Stimulated activated effector memory CD8-positive, alpha-beta T cell treated with anti-CD3 and anti-CD28 coated beads, Interleukin-12 subunit alpha, Interleukin-12 subunit beta, amount 100 ng/mL, for 72 hours (primary cell): ENCODE results near the gene BICD1.
"Not testable (repeated sequence)": the region's sequence is repeated elsewhere in the genome, so short reads cannot be mapped to it uniquely, and the experiment has no call there.

Experiments
- ATAC-seq: fragments of 150-1000 bp; cut with Tn5 transposase; 2 replicates; pipeline ENCODE4 v1.10.0; 2021
- DNase-seq, 2 donors: peaks; one replicate each; pipeline ENCODE4 v3.0.0; 2021 to 2022; ENCODE audit warnings: low spot score in 2 of 2
- H3K27ac Mint-ChIP-seq: one replicate; pipeline ENCODE4 v1.8.0; 2022; ENCODE audit warnings: mild to moderate bottlenecking, mixed read lengths
- H3K36me3 Mint-ChIP-seq: one replicate; pipeline ENCODE4 v1.8.0; 2022; ENCODE audit warnings: mild to moderate bottlenecking, mixed read lengths
- H3K4me1 Mint-ChIP-seq: one replicate; pipeline ENCODE4 v1.8.0; 2022; ENCODE audit warnings: mixed read lengths
- H3K4me3 Mint-ChIP-seq: one replicate; pipeline ENCODE4 v1.8.0; 2022; ENCODE audit warnings: mild to moderate bottlenecking, mixed read lengths
- H3K9me3 Mint-ChIP-seq: one replicate; pipeline ENCODE4 v1.8.0; 2022; ENCODE audit warnings: mixed read lengths

Gene BICD1

DNA sequence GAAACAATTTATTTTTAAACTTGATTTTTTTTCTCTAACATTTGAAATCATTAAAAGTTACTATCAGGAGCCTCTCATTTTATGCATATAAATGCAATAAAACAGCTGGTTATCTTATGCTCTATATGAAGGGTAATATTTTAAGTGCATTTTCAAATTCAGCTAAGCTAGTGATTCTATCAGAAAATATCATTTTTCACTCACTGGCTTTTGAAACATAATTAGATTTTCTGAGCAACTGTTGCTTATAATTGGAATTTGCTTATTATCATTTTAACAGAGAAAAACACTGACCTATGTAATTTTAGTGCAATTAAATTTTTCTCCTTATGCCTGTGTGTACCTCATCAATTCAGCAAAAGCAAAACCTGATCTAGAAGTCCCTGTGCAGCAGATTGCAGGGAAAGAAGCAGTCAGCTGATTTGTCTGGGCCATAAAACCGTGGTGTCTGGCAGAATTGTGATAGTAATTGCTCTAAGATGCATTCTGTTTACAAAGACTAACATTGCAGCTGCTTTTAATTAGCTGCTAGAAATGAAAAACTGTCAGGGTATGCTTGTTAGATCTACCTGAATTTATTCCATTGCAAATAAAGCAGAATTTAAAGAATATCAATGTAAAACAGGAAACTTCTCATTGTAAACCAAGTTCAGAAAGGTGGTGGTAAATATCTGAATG, 75.0 kb downstream of the BICD1 start:
- H3K4me3 Mint-ChIP-seq: no peak overlapping the region
- no peak for DNase-seq
- H3K36me3 Mint-ChIP-seq: no peaks in the 10 kb centered on the region
- H3K4me1 Mint-ChIP-seq: no peaks in the 10 kb centered on the region
- no peaks in the 10 kb centered on the region for H3K9me3 Mint-ChIP-seq
- H3K27ac Mint-ChIP-seq: no peak overlapping the region
- no peak for ATAC-seq

DNA sequence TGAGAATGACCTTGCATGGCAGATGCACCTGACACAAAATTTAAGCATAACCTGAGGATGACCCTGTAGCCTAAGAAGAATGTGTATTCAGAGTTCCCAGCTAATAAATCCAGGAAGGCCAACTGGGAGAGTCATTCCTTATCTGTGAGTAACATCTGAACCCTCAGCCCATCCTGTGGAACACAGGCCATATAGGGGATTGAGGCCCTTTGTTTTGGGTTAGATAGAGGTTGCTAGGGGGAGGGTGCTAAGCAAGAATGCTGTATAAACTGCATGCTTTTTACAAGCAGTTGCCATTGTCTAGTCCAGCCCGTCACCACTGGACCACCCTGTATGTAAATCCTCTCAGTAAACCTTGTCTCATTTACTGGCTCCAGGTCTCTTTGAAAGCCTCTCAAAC, 77.0 kb downstream of the BICD1 start:
- Mint-ChIP-seq H3K4me1 (no peaks in the 10 kb centered on the region), H3K9me3 (no peaks in the 10 kb centered on the region), H3K36me3 (no peaks in the 10 kb centered on the region), H3K4me3 (no peak overlapping the region), H3K27ac (no peak overlapping the region)
- no peak for DNase-seq
- ATAC-seq: no peak

DNA sequence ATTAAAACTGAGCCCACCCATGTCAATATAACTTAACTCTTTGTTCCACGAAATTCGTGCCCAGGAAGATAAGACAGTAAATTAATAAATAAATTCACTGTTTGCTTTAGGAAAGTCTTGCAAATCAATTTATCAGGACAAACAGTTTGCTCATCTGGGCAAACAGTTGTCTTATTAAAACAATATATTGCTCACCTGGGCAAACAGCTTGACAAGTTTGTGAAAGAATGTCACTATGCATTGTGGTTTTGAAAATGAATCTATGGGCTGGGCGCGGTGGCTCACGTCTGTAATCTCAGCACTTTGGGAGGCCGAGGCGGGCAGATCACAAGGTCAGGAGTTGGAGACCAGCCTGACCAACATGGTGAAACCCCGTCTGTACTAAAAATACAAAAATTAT, 80.5 kb downstream of the BICD1 start:
- not testable (repeated sequence) for H3K4me3 Mint-ChIP-seq, DNase-seq, H3K36me3 Mint-ChIP-seq, H3K9me3 Mint-ChIP-seq, ATAC-seq, H3K27ac Mint-ChIP-seq, H3K4me1 Mint-ChIP-seq

DNA sequence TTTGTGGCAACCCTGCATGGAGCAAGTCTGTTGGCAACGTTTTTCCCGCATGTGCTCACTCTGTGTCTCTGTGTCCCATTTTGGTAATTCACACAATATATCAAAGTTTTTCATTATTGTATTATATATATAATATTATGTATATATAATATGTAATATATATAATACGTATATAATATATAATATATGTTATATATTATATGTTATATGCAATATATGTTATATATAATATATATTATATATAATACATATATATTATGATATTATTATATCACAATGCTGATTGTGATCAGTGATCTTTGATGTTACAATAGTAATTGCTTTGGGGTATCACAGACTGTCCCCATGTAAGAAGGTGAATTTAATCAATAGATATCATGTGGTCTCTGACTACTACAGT, 84.8 kb downstream of the BICD1 start:
- H3K27ac Mint-ChIP-seq: no peak overlapping the region
- ATAC-seq (no peak), DNase-seq (no peak)
- no peaks in the 10 kb centered on the region for H3K36me3 Mint-ChIP-seq
- peaks cover 18% of the 10 kb centered on the region for H3K9me3 Mint-ChIP-seq
- no peaks in the 10 kb centered on the region for H3K4me1 Mint-ChIP-seq
- H3K4me3 Mint-ChIP-seq: no peak overlapping the region

DNA sequence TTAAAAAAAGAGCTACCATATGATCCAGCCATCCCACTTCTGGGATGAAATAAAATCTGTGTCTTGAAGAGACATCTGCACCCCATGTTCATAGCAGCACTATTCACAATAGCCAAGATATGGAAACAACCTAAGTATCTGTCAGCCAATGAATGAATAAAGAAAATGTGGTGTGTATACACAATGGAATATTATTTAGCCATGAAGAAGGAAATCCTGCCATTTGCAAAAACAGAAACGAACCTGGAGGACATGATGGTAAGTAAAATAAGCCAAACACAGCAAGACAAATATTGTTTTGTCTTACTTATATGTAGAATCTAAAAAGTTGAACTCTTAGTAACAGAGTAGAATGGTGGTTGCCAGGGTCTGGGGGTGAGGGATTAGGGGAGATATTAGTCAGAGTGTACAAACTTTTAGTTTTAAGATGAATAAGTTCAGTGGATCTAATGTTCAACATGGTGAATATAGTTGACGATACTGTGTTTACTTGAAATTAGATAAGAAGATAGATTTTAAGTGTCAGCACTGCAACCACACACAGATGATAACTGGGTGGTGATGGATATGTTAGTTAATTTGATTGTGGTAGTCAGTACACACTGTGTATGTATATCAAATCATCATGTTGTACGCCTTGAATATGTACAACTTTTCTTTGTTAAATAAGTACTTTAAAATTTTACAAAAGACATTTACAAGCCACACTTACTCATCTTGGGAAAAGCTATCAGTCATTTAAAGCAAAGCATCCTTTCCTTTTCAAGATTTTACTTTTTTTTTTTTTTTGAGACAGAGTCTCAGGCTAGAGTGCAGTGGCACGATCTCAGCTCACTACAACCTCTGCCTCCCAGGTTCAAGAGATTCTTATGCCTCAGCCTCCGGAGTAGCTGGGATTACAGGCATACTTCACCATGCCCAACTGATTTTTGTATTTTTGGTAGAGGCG, 89.9 kb downstream of the BICD1 start:
- peaks cover 8% of the 10 kb centered on the region for H3K4me1 Mint-ChIP-seq
- no peak overlapping the region for H3K4me3 Mint-ChIP-seq
- peak; percentile 85 for ATAC-seq

DNA sequence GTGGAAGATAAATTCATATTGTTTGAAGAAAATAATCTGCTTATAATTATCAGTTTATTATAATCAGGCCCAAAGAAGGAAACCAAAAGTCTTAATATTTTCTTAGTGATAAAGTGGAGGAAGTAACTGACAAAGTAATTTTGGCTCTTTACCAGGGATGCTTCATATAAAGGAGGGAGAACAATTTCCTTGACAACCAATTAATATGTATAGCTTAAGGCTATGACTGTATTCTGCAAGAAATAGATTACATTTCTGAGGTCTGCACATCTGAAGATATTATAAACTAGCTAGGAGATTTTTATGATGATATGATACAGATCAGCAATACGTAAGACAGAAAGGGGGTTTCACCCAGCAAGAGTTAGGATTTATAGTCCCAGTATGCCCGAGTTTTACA, 90.8 kb downstream of the BICD1 start:
- Mint-ChIP-seq H3K27ac (no peak overlapping the region), H3K4me1 (peaks cover 8% of the 10 kb centered on the region), H3K4me3 (no peak overlapping the region), H3K36me3 (no peaks in the 10 kb centered on the region), H3K9me3 (peaks cover 14% of the 10 kb centered on the region)
- DNase-seq: no peak
- no peak for ATAC-seq

More for the DNA sequence above, 89.9 kb downstream of the BICD1 start:
- peaks cover 14% of the 10 kb centered on the region for H3K9me3 Mint-ChIP-seq
- H3K27ac Mint-ChIP-seq: no peak overlapping the region
- H3K36me3 Mint-ChIP-seq: no peaks in the 10 kb centered on the region
- DNase-seq: no peak

DNA sequence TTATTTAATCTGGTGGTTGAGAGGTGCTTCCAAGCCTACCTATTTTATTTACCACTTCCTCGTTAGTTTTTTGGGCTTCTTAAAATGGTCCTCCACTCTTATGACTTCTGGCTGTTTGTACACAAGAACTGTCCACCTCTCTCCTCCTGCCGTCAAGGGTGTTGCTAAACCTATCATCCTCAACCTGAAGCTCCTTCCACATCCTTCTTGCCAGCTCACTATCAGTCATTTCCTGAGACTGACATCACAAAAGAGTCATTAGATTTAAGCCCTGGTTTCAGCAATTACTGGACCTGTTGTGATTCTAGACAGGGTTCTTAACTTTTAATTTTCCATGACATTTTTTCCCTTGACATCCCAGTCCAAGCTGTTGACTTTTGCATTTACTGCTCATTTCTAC, 91.9 kb downstream of the BICD1 start:
- peaks cover 13% of the 10 kb centered on the region for H3K9me3 Mint-ChIP-seq
- H3K36me3 Mint-ChIP-seq: no peaks in the 10 kb centered on the region
- no peak overlapping the region for H3K27ac Mint-ChIP-seq
- ATAC-seq (peak; percentile 91), DNase-seq (no peak)
- H3K4me3 Mint-ChIP-seq: no peak overlapping the region
- H3K4me1 Mint-ChIP-seq: peaks cover 8% of the 10 kb centered on the region

DNA sequence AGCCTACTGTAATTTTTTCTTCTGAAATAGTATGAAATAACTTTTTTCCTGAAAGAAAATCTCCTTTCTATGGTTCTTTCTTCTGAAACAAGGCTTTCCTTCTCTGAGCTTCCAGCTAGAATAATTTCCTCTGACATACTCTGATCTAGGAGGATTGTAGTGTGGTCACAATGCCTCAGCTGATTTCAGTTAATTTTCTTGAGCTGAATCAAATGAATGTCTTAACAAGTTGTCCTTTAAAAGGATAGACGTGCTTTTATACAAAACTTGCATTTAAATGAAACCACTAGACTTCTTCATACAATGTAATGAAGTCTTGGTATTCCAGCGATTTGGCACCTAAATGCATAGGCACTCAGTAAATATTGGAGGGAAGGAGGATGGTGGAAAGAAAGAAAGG, 94.4 kb downstream of the BICD1 start:
- ATAC-seq (no peak), DNase-seq (no peak)
- H3K27ac Mint-ChIP-seq: no peak overlapping the region
- peaks cover 2% of the 10 kb centered on the region for H3K9me3 Mint-ChIP-seq
- no peak overlapping the region for H3K4me3 Mint-ChIP-seq
- H3K4me1 Mint-ChIP-seq: peaks cover 8% of the 10 kb centered on the region
- no peaks in the 10 kb centered on the region for H3K36me3 Mint-ChIP-seq

DNA sequence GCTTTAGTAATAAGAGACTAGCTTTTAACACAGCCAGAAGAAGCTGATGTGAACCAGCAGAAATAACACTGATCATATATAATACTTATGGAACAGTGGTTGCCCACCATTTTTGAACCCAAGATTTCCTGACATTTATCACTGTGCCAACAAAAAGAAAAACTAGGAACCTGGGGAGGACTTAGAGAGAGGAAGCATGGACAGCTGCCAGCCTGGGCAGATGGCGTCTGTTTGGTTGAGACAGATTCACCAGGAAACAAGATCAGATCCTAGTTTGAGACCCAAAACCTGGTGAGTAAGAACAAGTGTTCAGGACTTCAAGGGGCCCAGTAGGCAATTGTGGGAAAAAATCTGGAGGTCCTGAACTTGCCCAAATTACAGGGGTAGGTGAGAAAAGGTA, 95.3 kb downstream of the BICD1 start:
- Mint-ChIP-seq H3K4me1 (peaks cover 8% of the 10 kb centered on the region), H3K27ac (no peak overlapping the region), H3K9me3 (no peaks in the 10 kb centered on the region), H3K4me3 (no peak overlapping the region), H3K36me3 (no peaks in the 10 kb centered on the region)
- ATAC-seq (no peak), DNase-seq (no peak)

DNA sequence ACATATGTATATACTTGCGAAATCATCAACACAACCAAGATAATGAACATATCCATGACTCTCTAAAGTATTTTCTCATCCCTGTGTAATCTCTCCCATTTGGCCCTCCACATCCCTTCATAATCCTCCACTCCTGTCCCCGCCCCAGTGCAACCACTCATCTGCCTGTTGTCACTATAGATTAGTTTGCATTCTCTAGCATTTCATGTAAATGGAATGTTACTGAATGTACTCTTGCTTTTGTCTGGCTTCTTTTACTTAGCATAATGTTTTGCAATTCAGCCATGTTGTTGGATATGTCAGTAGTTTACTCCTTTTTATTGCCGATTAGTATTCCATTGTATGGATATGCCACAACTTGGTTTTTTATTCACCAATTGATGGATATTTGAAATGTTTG, 99.1 kb downstream of the BICD1 start:
- H3K9me3 Mint-ChIP-seq: no peaks in the 10 kb centered on the region
- no peak overlapping the region for H3K4me3 Mint-ChIP-seq
- no peaks in the 10 kb centered on the region for H3K36me3 Mint-ChIP-seq
- H3K4me1 Mint-ChIP-seq: no peaks in the 10 kb centered on the region
- DNase-seq (no peak), ATAC-seq (no peak)
- H3K27ac Mint-ChIP-seq: no peak overlapping the region

DNA sequence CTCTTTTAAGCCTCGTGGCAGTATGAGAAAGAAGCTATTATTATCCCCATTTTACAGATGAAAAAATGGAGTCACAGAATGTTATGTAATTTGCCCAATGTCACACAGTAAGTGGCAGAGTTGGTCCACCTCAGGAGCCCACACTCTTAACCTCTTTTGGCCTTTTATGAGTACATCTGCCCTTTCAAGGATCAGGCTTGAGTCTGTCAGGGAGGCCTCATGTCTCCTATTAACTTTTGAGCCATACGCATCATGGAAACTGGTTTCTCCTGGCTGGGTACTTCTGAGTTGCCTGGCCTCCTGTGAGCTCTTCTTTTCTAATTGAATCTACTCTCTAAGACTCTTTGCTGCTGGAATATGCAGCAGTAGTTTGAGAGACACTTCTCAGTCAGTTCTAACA, 101.7 kb downstream of the BICD1 start:
- H3K4me1 Mint-ChIP-seq: no peaks in the 10 kb centered on the region
- ATAC-seq: no peak
- no peak overlapping the region for H3K4me3 Mint-ChIP-seq
- H3K27ac Mint-ChIP-seq: no peak overlapping the region
- no peaks in the 10 kb centered on the region for H3K9me3 Mint-ChIP-seq
- no peaks in the 10 kb centered on the region for H3K36me3 Mint-ChIP-seq
- DNase-seq: no peak

DNA sequence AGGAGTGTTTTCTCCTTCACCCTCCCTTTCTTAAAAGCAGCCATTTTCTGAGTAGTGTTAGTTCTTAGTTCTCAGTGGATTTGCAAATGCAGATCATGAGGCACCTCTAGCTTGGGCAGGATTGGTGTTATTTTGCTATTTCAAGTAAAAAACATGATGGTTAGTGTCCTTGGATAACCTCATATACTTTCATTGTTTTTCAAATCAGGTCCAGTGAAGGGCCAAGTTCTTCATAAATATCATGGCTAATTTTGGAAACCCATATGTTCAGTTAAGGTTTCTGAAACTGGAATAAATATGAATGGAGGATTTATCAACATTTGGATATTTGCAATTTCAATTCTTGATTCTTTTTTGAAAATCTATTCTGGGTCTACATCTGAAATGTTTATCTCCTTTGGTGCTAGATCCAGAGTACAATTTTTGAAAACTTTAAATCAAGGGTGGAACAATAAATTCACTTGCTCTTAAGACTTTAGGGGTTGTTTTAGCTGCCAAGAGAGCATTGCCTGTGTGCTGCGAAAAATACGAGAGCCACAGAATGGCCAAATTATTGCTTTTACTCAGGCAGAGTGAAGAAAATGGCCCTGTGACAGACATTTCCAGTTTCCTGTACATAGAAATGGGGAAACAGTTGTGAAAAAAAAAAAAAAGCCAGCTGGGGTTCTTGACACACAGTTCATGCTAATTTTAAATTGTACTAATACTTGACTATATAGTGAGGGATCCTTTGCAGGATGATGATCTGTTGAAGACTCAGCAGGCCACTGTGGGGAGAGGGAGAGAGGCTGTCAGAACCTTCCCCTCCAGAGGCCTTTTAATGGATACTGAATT, 104.6 kb downstream of the BICD1 start:
- Mint-ChIP-seq H3K4me3 (no peak overlapping the region), H3K4me1 (no peaks in the 10 kb centered on the region), H3K36me3 (peaks cover 5% of the 10 kb centered on the region), H3K9me3 (no peaks in the 10 kb centered on the region), H3K27ac (no peak overlapping the region)
- ATAC-seq: no peak
- DNase-seq: no peak

DNA sequence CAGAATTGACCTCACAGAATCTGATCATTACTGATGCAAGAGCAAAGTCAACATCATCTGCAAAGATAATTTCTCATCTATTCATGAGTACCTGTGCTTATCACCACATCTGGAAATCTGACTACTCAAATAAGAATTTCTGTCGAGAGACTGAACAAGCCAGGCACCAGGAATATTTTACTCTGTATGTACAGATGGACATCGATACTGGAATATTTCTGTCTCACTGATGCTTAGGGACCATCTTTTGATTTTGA, 105.2 kb downstream of the BICD1 start:
- H3K9me3 Mint-ChIP-seq: no peaks in the 10 kb centered on the region
- no peaks in the 10 kb centered on the region for H3K4me1 Mint-ChIP-seq
- ATAC-seq: no peak
- H3K36me3 Mint-ChIP-seq: peaks cover 5% of the 10 kb centered on the region
- DNase-seq: no peak
- no peak overlapping the region for H3K4me3 Mint-ChIP-seq
- no peak overlapping the region for H3K27ac Mint-ChIP-seq

DNA sequence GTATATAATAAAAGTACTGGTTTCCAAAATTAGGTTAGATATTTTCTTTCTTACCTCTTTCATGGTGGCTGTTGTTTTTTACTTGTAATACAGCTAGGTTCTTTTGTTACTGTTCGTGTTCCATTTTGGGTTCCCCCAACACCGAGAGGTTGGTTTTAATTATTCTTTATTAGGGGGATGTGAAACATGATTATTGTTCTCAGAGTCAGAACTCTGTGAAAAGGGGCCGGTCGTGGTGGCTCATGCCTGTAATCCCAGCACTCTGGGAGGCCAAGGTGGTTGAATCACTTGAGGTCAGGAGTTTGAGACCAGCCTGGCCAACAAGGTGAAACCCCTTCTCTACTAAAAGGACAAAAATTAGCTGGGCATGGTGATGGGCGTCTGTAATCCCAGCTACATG, 108.1 kb downstream of the BICD1 start:
- ATAC-seq (no peak), DNase-seq (no peak)
- no peaks in the 10 kb centered on the region for H3K9me3 Mint-ChIP-seq
- peaks cover 10% of the 10 kb centered on the region for H3K36me3 Mint-ChIP-seq
- no peak overlapping the region for H3K4me3 Mint-ChIP-seq
- H3K4me1 Mint-ChIP-seq: no peaks in the 10 kb centered on the region
- no peak overlapping the region for H3K27ac Mint-ChIP-seq

DNA sequence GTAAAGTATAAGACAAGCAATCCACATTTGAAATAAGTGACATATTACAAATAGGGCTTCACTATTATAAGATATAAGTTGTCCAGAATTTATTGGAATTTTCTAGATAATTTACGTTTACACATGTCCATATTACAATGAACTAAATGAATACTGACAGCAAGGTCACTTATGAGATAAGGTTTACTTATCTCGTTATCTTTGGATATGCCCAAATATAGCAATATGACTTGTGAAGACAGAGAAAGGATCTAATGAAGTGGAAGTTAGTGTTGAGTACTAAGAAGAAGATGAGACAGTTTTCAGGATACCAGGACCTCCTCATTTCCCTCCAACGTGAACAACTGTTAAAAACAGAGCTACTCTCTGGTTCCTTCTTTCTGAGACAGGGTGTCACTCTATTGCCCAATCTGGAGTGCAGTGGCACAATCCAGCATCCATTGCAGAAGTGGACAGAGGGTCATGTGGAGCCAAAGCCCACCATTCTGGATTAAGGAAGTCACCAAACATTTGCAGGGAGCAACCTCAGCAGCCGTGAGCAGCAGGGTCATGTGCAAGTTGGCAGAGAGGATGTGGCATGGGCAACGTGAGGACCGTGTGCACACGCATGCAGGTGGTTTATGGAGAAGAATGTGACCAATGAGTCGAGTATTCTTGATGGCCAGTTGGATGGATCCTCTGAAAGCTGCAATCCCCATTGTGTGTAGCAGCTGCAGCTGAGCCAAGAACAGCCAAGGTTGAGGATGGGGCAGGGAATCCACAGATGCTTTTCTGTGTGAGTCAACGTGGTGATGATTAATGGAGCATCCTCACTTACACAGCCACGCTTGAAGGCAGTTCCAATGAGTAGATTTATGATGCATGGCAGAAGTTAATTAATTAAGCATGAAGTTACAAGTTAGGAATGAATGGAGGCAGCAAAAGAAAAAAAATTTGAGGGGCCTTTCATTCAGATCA, 111.0 kb downstream of the BICD1 start:
- Mint-ChIP-seq H3K4me1 (no peaks in the 10 kb centered on the region), H3K4me3 (no peak overlapping the region), H3K36me3 (peaks cover 10% of the 10 kb centered on the region), H3K9me3 (no peaks in the 10 kb centered on the region), H3K27ac (no peak overlapping the region)
- no peak for ATAC-seq
- no peak for DNase-seq
